Upper lobe of right lung (tissue), 1 donor: ENCODE results near the gene PLAC9. TPM values are rescaled to one million over a fixed set of nuclear protein-coding genes. Genes with fewer than 3 reads are reported as not detected.

ENCODE experiments used
- ATAC-seq: fragments of 200-7000 bp; cut with Tn5 transposase; one replicate; pipeline ENCODE4 v1.9.1; 2020; ENCODE audit warnings: mild to moderate bottlenecking, moderate library complexity
- DNase-seq: peaks from one replicate; pipeline ENCODE4 v3.0.0-alpha.2; 2020
- H3K27ac ChIP-seq: fragments of 200-600 bp; one replicate; pipeline ENCODE4 v1.8.0; 2022
- H3K27me3 ChIP-seq: fragments of 200-600 bp; one replicate; pipeline ENCODE4 v1.8.0; 2022; ENCODE audit warnings: mild to moderate bottlenecking
- H3K36me3 ChIP-seq: fragments of 200-600 bp; one replicate; pipeline ENCODE4 v1.8.0; 2022
- H3K4me1 ChIP-seq: fragments of 200-600 bp; one replicate; pipeline ENCODE4 v1.8.0; 2022
- H3K4me3 ChIP-seq: fragments of 200-600 bp; one replicate; pipeline ENCODE4 v1.8.0; 2022; ENCODE audit warnings: mild to moderate bottlenecking
- H3K9me3 ChIP-seq: fragments of 200-600 bp; one replicate; pipeline ENCODE4 v1.8.0; 2022
- CTCF ChIP-seq: fragments of 200-600 bp; IDR thresholded peaks from one replicate; pipeline ENCODE4 v1.8.0; 2022; ENCODE audit warnings: antibody characterized with exemption
- intact Hi-C: fragments of 100-400 bp; cut with DNase I; formaldehyde crosslinking; loops from one replicate; pipeline ENCODE4 v1.11.0; 2022
- total RNA-seq: library from RNA; stranded (reverse); fragmentation: NEBNext Ultra II Directional; extraction: Animal tissue kit (Norgen Biotek cat#: 25700); gene quantifications from one replicate; pipeline ENCODE4 v1.2.1, GENCODE V29; 2021
- donor health status: DM: no; HTN: yes; CAD: no; lungs with severe emphysema.

The PLAC9 gene
- total RNA-seq, 1 donor from 2014 or later = 24.1 TPM

- Histone ChIP-seq H3K27ac (peak overlapping the region; percentile 30), H3K9me3 (no peaks in the 10 kb centered on the region), H3K4me1 (peaks cover 11% of the 10 kb centered on the region), H3K36me3 (peaks cover 95% of the 10 kb centered on the region), H3K27me3 (no peaks in the 10 kb centered on the region), H3K4me3 (no peak overlapping the region)
- intact Hi-C loops = no loop called here
- DNase-seq = no peak
- no peak for ATAC-seq
- no peak for TF ChIP-seq CTCF
Measured at GRCh38 chr10:80163741-80164341, 31.3 kb downstream of the PLAC9 start.

- intact Hi-C loops = no loop called here
- no peak for ATAC-seq
- H3K9me3 ChIP-seq = no peaks in the 10 kb centered on the region
- H3K36me3 ChIP-seq = peaks cover 95% of the 10 kb centered on the region
- H3K4me3 ChIP-seq = no peak overlapping the region
- no peak for TF ChIP-seq CTCF
- H3K27ac ChIP-seq = peak overlapping the region; percentile 30
- no peaks in the 10 kb centered on the region for H3K27me3 ChIP-seq
- no peak for DNase-seq
- peaks cover 3% of the 10 kb centered on the region for H3K4me1 ChIP-seq
Measured at GRCh38 chr10:80164596-80164995, 32.1 kb downstream of the PLAC9 start.

- Histone ChIP-seq H3K4me1 (no peaks in the 10 kb centered on the region), H3K27ac (no peak overlapping the region), H3K27me3 (no peaks in the 10 kb centered on the region), H3K4me3 (no peak overlapping the region), H3K36me3 (peaks cover 90% of the 10 kb centered on the region), H3K9me3 (no peaks in the 10 kb centered on the region)
- DNase-seq (peak; percentile 37), ATAC-seq (no peak)
- TF ChIP-seq CTCF = no peak
- intact Hi-C loops = no loop called here
Measured at GRCh38 chr10:80165173-80165572, 32.6 kb downstream of the PLAC9 start.

- no peak overlapping the region for H3K27ac ChIP-seq
- TF ChIP-seq CTCF = no peak
- peak; percentile 57 for DNase-seq
Measured at GRCh38 chr10:80166581-80167470, 34.3 kb downstream of the PLAC9 start.

GRCh38 chr10:80167471-80168161, 35.1 kb downstream of the PLAC9 start:
- no peak for TF ChIP-seq CTCF
- Histone ChIP-seq H3K27ac (no peak overlapping the region), H3K27me3 (no peaks in the 10 kb centered on the region), H3K4me3 (no peak overlapping the region), H3K4me1 (peaks cover 13% of the 10 kb centered on the region), H3K9me3 (no peaks in the 10 kb centered on the region), H3K36me3 (peaks cover 89% of the 10 kb centered on the region)
- intact Hi-C loops = no loop called here
- ATAC-seq (no peak), DNase-seq (peak; percentile 44)

More at GRCh38 chr10:80166581-80167470, 34.3 kb downstream of the PLAC9 start:
- intact Hi-C loops = no loop called here
- Histone ChIP-seq H3K27me3 (no peaks in the 10 kb centered on the region), H3K9me3 (no peaks in the 10 kb centered on the region), H3K4me1 (peaks cover 5% of the 10 kb centered on the region), H3K4me3 (no peak overlapping the region), H3K36me3 (peaks cover 89% of the 10 kb centered on the region)
- ATAC-seq = no peak
